T47D (cell line): ENCODE data around the gene YWHAH.

Source experiments
- DNase-seq, 2 experiments: peaks; one replicate each; pipeline versions ENCODE4 v3.0.0 to v3.0.0-alpha.2; 2011 to 2012; ENCODE audit warnings: low read depth in 1 of 2, low spot score in 1 of 2
- JUND ChIP-seq: IDR thresholded peaks from 2 replicates; pipeline ENCODE4 v1.6.1; 2012; ENCODE audit warnings: low read depth
- in situ Hi-C: cut with HindIII; loops from 2 replicates; pipeline ENCODE4 v1.10.0; 2016; ENCODE audit warnings: low sequenced_read_pairs, low pct_unique_long_range_greater_than_20kb

The YWHAH gene

DNA sequence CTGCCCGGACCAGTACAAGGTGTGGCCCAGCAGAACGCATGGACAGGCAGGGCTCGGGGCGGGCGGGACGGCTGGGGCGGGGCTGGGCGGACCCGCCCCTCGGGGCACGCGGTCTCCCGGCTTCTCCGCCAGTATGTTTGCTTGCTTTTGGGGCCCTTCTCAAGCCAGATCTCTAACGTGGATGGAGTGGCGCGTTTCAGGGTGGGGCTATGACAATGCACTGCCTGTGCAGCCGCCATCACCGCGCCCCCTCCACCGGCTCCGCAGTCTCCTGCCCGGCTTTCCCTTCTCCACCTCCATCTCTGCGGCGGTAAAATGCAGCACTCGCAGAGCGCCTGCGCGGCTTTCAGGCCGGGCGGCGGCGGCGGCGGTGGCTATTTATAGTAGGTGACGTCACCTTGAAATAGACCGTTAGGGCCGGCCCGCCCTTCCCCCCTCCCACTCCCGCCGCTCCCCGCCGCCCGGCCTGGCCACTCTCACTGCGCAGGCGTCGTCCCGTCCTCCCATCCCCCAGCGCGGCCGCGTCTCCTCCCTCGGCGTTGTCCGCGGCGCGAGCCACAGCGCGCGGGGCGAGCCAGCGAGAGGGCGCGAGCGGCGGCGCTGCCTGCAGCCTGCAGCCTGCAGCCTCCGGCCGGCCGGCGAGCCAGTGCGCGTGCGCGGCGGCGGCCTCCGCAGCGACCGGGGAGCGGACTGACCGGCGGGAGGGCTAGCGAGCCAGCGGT is at the start of gene YWHAH:
Gene YWHAH, plus strand, starts transcription at position 558 of the 722 bp plus-strand sequence. CDS start 199 bp downstream, outside the sequence.
- in situ Hi-C loops, result no loop called here
- DNase-seq, result peak; percentile 83 to 93
- TF ChIP-seq JUND, result no peak

DNA sequence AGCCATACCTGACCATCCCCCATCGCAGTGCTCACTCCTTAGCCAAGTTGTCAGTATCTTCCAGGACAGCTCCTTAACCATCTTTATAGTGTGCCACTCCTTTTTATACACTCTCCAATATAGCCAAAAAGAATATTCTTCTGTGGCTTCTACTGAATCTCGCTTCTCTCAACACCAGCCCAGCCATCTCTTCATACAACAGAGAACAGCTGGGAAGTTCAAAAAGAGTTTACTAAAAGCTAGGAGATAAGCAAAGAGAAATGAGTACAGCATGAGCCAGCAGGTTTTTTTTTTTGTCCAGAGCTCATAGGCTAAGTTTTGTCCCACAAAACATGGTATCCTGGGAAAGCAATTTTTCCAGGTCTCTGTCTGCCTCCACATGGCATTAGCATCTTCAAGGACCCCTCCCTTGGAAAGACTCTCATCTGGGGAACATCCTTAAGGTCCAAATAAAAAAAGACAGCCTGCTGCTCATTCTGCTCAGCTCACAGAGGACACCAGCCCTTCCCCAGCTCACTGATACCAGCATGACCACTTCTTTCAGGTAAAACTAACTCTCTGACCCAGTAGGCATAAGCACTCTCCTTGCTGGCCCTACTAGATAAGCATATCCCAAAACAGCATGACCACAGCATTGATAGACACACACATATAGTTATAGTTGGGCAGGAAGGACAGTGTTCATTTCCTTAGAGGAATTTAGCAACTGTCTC is 48.8 kb upstream of the YWHAH start:
- in situ Hi-C loops, result no loop called here
- DNase-seq, result no peak
- no peak for TF ChIP-seq JUND

DNA sequence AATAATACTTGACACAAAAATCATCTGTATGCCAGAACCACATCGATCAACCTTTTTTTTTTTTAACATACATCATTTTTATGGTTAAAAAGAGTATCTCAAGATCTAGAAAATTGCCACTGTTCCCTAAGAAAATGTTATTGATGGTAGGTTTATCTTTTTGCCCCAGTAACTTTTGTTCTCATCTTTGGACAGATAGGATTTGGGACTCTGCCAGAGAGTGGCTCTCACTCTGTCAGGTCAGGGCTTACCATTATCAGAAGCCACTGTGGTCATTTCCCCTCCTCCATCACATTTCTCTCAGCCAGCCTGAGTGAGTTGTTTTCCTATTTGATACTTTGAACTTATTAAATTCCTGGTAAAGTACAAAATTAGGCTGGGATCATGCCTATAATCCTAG is 47.9 kb upstream of the YWHAH start:
- DNase-seq, result no peak
- TF ChIP-seq JUND, result no peak
- in situ Hi-C loops, result no loop called here

DNA sequence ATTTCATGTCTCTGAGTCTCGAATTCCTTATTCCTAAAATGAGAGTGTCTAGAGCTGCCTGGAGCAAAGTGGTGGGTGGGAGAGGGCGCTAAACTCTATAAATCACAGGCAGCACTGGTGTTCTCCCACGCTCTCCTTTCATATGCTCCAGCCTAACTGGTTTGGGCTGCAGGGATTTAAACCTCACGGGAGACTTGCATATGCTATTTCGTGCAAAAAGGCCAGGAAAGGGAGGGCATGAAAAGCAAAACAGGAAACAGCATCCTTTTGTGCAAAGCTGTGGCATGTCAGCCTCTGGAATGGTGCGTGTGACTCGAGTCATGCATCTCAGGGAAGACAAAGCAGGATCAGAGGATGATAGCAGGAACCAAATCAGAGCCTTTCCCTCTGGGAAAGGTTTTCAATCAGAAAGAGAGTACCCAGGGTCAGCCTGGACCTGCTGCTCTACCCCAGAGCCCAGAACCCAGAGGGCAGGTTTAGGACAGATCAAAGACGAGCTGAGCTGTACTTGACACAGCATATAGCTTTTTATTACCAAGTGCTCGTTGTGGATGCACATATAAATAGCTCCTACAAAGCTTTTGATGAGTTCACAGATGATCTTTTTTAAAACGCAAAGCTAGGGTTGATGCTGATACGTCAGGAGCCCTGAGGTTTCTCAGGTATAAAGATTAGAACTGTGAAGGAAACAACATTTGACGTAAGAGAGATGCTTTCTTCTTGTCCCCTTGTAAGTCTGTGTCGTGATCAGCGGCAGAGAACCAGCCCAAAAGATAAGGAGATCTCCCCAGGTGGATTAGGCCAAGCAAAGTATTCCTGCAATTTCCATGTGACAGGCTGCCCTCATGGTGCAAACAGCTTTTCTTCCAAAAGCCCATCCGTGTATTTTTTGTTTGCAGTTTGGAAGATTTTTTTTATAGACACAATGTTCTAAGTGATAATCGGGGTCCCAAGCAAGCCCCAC is 46.2 kb upstream of the YWHAH start:
- in situ Hi-C loops, result no loop called here
- DNase-seq, result no peak
- no peak for TF ChIP-seq JUND

DNA sequence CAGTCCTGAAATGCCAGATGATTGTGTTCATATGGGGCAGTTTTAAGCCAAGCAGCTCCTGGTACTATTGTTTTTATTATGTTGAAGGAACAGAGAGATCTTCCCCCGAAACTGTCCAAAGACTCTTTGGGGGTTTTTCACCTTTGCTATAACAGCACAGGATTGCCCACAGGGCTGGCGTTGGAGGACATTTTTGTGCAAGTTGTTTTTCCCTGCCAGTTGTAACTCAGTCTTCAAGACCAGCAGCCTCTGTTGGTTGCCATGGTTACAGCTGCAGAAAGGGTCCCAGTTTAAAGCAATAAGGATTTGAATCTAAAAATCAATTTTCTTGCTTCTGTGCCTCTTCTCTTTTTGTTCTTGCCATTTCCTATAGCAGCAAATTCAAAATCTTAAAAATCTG is 45.4 kb upstream of the YWHAH start:
- no peak for DNase-seq
- TF ChIP-seq JUND, result no peak
- in situ Hi-C loops, result no loop called here

DNA sequence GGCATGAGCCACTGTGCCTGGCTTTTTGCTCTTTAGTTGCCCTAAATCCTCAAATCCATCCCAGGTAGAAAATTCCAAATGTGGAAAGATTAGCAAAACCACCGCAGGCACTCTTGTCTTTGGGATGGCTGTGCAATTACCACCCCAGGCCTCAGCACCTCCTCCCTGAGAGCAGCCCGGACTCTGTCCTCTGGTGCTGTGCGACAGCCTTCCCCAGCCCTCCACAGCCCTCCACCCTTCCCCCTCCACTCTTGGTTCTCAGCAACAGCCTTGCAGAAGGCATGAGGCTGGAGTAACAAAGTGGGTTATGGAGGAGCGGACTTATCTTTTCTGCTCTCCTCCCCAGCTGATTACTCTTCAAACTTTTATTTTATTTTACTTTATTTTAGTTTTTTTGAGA is 44.7 kb upstream of the YWHAH start:
- TF ChIP-seq JUND, result no peak
- in situ Hi-C loops, result no loop called here
- no peak for DNase-seq

DNA sequence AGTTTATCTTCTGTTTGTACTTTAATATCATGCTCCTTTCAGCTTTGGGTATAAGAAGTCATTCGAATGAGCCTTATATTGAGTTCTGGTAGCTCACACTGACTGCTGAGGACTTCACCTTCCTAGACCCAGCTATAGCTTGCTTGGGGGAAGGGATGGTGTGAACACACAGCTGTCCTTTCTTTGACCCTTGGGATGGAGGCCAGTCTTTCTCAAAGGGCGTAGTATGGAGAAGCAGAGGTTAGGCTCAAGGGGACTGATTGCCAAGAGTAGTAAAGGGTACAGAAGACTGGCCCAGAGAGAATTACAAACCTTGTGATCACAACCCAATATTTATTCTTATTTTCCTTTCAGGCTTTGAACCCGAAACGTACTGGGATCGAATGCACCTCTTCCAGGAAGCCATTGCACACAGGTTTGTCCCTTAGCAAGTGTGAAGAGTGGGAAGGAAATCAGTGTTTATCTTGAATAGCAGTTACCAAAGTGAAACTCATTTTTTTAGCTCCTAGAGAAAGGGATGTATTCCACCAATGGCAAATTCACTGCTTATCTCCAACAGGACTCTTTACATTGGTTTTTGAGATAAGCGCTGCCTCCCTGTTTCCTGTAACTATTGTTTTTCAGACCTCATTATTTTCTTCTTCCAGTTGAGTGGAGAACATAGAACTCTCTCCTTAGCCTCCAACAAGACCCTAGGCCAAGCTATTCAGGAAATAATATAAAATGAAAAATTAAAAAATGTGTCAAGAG is 42.8 kb upstream of the YWHAH start:
- no peak for TF ChIP-seq JUND
- no peak for DNase-seq
- in situ Hi-C loops, result no loop called here

DNA sequence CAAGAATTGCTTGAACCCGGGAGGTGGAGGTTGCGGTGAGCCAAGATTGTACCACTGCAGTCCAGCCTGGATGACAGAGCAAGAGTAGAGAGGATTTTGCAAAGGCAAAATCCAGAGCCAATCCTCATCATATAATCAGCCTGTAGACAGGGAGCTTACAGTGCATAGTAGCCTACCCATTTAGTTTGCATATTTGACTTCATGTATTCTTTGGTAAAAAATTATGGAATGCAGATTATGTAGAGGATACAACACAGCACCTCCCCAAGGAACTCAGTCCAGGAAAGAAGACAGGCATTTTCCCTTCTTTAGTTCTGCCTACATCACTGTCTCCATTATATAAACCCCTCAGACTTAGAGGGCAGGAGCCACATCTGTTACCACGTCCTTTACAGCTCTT is 39.7 kb upstream of the YWHAH start:
- in situ Hi-C loops, result no loop called here
- no peak for DNase-seq
- TF ChIP-seq JUND, result no peak

DNA sequence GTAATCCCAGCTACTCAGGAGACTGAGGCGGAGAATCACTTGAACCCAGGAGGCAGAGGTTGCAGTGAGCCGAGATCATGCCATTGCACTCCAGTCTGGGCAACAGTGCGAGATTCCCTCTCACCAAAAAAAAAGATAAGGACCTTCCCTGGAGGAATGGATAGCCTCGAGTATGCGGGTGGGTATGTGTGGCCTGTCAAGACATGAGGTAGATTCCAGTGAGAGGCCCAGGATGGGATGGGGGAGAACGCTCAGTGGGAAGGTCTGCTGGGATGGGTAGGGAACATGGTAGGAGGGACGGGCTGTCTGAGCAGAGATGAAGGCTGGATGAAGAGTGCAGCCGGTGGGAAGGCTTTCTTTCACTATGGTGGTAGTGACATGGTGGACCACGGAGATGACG is 39.0 kb upstream of the YWHAH start:
- in situ Hi-C loops, result no loop called here
- no peak for TF ChIP-seq JUND
- DNase-seq, result no peak

DNA sequence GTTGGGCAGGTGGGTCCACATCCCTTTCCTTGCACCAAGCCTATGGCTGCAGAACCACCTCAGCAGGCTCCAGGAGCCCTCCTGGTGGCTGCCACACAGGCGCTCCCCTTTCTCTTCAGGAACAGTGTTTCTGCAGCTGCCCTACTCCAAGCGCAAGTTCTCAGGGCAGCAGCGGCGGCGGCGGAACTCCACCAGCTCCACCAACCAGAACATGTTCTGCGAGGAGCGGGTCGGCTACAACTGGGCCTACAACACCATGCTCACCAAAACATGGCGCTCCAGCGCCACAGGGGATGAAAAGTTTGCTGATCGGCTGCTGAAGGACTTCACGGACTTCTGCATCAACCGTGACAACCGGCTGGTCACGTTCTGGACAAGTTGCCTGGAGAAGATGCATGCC is 38.2 kb upstream of the YWHAH start:
- no peak for DNase-seq
- in situ Hi-C loops, result no loop called here
- no peak for TF ChIP-seq JUND

DNA sequence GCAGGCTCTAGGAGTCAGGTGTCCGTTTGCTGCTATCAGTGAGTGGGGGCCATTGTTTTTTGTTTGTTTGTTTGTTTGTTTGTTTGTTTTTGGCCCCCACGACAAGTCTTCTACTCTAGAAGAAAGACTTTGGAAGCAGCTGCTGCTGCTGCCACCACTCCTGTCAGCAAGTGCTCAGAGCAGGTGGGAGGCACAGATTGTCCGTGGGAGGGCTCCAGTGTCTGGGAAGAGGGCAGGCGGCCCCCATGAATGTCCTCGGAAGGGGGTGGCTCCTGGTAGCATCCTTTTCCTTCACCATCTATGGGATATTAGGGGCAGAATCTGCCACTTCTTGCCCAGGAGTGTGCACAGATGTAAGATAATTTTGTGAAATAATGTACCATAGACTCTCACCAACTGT is 37.8 kb upstream of the YWHAH start:
- in situ Hi-C loops, result no loop called here
- TF ChIP-seq JUND, result no peak
- no peak for DNase-seq

DNA sequence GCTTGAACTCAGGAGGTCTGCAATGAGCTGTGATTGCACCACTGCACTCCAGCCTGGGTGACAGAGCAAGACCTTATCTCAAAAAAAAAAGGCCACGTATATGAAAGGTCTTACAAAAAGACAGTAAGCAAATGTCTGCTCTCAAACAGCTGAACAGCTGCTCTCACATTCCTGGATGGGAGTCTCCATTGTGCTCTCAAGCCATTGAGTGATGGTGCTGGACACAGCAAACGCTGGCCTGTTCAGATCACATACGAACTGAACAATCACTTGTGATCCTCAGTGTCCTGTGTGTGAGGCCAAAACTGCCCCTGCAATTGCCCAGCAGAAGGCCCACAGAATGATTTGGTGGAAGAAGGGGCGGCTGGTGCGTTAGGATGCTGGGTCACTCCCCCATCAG is 34.4 kb upstream of the YWHAH start:
- no peak for TF ChIP-seq JUND
- in situ Hi-C loops, result no loop called here
- no peak for DNase-seq
